HG03159 (cell line): ENCODE results near the gene XPNPEP2.

Experiments
- ATAC-seq: cut with Tn5 transposase; IDR thresholded peaks from one replicate; pipeline ENCODE4 v1.9.1; 2021; ENCODE audit warnings: mild to moderate bottlenecking, moderate library complexity; ENCODE audit not compliant: unreplicated experiment

Gene XPNPEP2

DNA sequence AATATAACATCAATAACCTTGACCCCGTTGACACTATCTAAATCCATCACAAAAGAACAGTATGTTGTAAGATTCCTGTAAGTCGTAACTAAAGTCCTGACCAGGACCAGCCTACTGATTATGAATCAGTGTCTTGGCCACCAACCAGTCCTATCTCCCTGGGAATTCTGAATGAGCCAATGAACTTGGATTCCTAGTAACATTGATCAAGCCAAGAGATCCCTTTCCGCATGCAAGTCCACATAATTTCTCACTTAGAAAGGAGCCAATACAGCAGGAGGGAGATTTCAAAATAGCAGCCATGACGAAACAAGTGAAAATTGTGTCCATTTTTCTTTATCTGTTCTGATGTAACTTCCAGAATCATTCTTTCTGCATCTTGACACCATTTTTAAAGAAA lies 9.5 kb downstream of the XPNPEP2 start:
- no peak for ATAC-seq

DNA sequence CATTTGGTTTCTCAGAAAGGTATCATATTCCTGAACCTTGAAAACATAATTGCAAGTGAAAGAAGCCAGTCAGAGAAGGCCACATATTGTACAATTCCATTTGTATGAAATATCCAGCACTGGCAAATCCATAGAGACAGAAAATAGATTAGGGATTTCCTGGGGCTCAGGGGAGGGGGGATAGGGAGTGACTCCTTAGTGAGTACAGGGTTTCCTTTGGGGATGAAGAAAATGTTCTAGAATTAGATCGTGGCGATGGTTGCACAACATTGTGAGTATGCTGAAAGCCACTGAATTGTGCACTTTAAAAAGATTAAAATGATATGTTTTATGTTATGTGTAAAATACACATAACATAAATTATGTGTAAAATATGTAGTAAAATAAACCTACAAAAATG lies 10.3 kb downstream of the XPNPEP2 start:
- ATAC-seq: no peak

DNA sequence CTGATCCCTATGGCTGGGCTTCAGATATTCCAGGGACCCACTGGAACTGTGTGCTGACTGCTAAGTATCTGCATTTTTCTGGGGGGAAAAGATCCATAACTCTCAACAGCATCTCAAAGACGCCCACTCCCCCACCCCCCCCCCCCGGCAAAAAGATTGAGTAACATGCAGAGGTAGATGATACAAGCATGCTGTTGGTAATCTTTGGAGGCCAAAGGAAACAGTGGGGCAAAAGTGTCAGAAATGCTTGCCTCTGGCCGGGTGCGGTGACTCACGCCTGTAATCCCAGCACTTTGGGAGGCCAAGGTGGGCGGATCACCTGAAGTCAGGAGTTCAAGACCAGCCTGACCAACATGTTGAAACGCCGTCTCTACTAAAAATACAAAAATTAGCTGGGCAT lies 12.2 kb downstream of the XPNPEP2 start:
- ATAC-seq: no peak

DNA sequence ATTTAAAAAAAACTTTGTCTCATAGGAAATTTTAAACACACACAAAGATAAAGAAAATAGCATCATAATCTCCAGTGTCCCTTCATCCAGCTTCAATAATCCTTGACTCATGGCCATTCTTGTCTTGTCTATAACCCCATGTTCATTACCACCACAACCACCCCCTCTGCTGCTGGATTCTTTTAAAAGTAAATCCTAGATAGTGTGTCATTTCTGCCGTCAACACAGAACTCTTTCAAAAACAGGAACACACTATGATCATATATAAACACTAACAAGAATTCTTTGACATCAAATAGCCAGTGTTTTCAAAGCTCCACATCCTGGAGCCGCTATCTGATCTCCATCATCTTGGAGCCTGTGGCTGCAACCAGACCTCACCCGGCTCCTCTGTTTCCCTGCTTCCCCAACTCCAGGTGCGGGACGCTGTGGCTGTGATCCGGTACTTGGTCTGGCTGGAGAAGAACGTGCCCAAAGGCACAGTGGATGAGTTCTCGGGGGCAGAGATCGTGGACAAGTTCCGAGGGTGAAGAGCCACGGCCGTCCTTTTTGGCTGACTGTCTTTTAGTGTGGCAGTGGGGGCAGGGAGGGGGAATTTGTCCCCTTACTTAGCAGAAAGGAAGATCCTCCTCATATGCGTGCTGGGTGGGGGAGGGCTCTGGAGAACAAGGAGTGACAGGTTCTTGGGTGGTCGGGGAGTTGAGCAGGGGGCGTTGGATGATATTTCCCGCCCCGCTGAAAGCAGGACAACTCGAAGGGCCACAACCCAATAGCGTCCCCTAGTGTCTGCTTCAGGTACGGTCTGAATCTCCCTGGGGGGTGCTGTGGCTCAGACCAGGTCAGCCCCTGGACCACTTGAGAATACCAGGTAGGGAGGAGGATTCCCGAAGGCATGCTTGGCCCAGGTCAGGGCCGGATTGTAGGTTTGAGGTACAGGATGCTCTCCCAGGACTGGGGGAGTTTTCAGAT lies 15.6 kb downstream of the XPNPEP2 start:
- no peak for ATAC-seq

DNA sequence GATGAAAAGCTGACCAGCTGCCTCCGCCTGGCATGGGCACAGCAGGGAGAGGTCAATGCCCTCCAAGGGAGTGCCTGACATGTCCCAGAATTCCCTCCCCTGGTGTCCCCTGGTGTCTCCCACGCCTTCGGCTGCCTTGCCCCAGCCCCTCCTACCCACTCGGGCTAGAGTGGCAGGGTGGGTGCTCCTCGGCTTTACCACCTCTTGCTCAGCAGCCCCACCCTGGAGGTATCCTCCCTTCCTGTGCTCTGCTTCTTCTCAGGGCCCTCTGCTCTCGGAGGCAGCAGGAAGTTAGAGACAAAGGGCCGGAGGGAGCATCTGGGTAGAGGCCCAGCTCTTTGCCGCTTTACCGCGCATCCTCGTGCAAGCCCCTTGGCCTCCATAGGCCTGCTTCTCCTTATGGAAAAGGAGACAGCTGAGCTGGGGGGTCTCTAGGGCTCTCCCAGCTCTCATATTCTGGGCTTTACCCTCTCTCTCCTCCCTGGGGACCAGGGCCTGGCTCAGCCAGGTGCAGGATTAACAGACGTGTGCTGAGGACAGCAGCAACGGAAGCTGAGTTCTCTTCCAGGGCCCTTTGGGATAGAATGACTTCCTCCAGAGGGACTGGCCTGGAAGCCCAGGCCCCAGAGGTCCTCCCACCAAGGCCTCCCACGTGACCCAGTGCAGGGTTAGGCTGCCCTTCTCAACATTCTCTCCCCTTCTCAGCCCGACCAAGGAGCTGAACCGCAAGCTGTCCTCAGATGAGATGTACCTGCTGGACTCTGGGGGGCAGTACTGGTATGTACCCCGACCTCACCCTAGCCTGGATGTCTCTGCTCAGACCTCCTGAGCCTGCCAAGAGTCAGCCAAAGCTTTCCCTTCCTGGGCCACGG lies 17.2 kb downstream of the XPNPEP2 start:
- ATAC-seq: no peak

DNA sequence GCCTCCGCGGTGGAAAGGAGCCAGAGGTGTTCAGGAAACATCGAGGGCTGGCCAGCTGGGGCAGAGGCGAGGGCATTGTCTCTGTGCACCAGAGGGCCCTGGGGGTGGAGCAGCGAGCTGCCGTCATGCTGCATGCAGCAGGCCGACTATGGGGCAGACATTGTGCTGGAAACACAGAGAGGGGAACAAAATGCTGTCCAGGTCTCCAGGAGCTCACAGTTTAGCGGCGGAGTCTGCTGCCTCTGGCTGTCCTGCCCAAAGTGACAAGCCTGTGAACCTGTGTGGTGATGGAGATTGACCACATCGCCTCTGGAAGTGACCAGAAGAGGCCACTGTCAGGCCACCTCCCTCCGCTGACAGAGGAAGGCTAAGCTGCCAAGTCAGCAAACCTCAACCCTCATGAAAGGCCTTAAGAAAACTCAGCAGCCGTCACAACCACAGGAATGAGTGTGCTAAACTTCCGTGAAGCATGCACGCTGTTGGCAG lies 20.8 kb downstream of the XPNPEP2 start:
- ATAC-seq: no peak

DNA sequence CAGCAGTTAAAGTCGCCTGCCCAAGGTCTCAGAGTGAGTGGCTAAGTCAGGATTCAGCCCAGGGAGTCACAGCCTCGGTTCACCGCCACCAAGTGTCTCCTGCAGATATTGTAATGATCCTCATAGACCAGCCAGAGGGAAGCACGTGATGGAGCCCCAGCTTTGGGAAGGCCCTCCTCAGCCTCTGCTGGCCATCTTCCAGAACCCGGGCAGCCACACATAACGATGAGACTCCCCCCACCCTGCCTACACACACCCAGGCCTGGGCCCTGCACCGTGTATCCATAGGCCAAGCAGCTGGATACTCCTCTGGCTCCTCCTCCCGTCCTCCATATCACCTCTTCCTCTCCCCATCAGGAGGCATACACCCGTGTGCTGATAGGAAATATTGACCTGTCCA lies 21.4 kb downstream of the XPNPEP2 start:
- no peak for ATAC-seq

DNA sequence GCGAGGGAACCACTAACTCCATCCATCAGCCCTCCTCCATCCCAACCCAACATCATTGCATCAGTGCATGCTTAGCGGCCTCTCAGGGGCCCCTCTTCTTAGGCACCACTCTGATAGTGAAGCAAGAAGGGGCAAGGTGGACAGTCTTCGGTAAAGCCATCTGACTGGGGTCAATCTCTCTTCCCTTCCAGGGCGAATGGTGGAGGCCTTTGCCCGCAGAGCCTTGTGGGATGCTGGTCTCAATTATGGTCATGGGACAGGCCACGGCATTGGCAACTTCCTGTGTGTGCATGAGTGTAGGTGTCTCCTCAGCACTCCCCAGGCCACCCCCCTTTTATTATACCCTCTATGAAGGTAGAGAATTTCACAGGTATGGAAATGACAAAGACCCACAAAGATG lies 22.2 kb downstream of the XPNPEP2 start:
- ATAC-seq: no peak

DNA sequence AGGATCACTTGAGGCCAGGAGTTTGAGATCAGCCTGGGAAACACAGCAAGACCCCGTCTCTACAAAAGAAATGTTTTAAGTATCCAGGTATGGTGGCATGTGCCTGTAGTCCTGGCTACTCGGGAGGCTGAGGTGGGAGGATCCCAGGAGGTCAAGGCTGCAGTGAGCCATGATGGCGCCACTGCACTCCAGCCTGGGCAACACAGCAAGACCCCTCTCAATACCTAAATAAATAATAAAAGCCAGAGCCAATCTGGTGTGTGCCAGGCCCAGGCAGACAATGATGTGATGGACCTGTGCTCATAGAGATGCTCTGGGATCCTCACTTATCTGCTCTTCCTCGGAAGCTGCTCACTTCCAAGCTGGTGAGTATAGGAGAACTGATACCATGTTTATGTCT lies 22.8 kb downstream of the XPNPEP2 start:
- no peak for ATAC-seq

DNA sequence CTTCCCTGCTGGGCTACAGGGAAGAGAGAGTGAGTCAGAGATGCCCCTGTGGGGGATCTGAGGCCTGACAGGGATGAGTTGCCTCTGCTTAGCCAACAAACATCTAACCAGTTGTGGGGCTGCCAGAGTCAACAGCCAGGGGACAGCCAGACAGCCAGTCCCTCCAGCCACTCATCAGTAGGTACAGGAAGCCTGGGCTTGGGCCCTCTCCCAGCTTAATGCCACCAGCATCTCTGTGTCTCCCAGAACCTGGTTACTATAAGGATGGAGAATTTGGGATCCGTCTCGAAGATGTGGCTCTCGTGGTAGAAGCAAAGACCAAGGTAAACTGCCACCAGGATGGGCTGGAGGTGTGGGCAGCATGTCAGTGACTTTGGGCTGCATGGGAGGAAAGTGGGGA lies 23.7 kb downstream of the XPNPEP2 start:
- no peak for ATAC-seq

DNA sequence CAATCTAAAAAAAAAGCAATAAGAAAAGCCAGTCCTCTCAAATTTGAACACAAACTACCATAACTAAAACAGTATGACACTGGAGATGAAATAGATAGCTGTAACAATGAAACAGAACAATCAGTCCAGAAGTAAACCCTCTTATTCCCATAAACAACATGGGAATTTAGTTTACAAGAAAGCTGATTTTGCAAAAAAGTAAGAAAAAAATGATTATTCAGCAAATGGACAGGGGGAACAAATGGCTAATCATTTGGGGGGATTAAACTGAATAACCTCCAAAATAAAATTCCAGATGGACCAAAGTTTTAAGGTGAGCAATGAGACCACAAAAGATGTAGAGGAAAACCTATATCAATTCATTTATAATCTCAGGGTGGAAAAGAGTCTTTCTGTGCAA lies 24.9 kb downstream of the XPNPEP2 start:
- ATAC-seq: no peak

DNA sequence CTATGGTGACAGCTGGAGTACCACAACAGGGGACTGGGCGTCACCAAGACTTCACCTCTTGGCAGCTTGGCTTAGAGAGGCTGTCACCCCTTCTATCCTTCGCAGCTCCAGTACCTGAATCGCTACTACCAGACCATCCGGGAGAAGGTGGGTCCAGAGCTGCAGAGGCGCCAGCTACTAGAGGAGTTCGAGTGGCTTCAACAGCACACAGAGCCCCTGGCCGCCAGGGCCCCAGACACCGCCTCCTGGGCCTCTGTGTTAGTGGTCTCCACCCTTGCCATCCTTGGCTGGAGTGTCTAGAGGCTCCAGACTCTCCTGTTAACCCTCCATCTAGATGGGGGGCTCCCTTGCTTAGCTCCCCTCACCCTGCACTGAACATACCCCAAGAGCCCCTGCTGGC lies 29.4 kb downstream of the XPNPEP2 start:
- ATAC-seq: no peak

DNA sequence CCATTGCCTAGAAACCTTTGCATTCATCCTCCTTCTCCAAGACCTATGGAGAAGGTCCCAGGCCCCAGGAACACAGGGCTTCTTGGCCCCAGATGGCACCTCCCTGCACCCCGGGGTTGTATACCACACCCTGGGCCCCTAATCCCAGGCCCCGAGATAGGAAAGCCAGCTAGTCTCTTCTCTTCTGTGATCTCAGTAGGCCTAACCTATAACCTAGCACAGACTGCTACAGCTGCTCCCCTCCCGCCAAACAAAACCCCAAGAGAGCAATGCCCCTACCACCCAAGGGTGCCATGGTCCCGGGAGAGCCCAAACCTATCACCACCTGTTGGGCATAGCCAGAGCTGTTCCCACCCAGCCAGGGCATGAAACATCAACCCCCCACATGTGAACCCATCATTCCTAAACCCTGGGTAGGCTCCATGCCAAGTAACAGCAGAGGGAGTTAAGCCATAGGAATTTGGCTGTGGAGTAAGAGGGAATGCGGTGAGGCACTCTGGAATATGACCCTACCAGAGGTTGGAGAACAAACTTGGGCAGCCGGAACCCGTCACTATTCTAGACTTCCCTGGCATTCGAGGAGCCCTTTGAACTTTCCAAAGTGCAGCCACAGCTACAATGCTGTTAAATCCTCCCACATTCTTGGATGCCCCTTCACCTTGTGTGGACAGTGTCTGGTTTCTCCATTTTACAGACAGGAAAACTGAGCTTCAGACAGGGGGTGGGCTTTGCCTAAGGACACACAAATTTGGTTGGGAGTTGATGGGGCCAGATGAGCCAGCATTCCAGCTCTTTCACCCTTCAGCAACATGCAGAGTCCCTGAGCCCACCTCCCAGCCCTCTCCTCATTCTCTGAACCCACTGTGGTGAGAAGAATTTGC lies 30.0 kb downstream of the XPNPEP2 start:
- no peak for ATAC-seq

DNA sequence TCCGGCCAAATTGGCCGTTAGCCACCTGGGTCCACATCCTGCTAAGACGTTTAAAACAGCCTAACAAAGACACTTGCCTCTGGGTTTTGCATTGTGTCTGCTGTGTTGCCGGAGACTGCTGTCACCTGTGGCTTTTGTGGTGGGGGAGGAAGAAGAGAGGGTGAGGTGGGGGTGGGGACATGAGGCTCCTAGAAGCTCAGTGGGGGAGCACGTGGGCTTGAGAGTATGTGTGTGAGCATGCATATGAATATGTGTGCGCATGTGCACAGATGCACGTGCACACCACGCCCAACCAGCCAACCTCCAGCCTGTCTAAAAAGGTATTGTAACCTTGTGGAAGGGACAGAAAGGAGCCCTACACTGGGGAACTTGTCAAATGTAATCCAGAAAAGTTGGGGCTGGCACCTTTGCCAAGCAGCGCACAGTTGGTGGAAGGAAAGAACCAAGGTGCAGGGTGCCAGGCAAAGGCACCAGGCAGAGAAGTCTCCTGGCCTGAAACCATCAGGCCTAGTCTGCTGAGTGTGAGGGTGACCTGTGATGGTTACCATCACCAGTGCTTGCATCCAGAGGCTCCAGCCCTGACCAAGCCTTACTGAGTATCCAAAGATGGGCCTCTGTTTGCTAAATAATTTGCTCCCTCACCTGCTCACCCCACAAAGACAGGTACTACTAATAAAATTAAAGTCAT lies 30.8 kb downstream of the XPNPEP2 start:
- ATAC-seq: peak; percentile 40

DNA sequence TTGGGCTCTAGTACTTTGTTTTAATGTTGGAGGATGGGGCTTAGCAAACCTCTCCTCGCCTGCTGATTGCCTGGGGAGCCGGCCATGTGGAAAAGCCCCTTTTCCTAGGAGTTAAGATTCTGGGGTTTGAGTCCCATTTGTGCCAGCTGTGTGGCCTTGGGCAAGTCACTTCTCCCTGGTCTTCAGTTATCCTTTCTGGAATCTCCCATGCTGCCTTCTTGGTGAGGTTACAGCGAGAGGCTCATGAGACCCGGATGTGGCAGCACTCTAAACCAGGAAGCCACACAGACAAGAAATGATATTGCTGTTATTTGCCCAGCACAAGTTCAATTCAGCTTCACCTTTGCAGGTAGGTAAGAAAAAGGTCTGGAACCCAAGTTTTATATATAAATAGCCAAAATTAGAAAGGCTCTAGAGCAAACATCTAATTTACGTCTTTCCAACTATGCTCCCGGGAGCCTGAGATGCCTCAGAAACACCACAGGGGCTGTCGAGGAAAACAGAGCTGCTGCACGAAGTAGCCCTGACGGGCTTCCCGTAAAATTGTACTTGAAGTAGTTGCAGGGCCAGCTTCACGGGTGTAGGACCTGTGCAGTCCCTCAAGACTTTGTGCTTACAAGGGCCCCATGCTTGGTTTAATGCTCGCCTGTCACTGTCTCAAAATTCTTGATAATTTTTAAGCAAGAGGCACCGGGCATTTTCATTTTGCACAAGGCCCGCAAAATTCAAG lies 32.7 kb downstream of the XPNPEP2 start:
- no peak for ATAC-seq

DNA sequence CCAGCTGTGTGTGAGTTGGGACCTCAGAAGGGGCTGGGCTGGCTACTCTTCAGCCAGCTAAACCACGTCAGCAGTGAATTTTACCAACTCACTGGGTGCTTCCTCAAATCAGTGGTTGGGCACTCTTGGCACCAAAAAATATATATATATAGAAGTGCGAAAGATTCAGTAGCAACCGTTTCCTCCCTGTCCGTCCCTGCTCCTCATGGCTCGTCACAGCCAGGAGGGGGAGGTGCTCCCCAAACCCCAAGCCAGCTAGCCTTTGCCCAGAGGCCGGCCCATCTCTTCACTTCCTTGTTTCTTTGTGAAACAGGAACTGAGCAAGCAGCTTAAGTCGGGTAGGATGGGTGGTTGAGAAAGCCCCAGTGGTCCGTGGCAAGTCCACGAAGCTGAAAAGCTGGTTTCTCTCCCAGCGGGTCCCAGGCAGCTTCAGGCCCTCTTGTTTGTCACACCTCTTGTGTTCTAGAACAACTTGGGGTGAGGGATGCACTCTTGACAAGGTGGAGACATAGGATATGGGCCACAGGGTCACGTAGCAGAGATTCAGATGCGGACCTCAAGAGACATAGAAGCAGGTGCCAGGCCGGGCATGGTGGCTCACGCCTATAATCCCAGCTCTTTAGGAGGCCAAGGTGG lies 34.1 kb downstream of the XPNPEP2 start:
- peak; percentile 72 for ATAC-seq

DNA sequence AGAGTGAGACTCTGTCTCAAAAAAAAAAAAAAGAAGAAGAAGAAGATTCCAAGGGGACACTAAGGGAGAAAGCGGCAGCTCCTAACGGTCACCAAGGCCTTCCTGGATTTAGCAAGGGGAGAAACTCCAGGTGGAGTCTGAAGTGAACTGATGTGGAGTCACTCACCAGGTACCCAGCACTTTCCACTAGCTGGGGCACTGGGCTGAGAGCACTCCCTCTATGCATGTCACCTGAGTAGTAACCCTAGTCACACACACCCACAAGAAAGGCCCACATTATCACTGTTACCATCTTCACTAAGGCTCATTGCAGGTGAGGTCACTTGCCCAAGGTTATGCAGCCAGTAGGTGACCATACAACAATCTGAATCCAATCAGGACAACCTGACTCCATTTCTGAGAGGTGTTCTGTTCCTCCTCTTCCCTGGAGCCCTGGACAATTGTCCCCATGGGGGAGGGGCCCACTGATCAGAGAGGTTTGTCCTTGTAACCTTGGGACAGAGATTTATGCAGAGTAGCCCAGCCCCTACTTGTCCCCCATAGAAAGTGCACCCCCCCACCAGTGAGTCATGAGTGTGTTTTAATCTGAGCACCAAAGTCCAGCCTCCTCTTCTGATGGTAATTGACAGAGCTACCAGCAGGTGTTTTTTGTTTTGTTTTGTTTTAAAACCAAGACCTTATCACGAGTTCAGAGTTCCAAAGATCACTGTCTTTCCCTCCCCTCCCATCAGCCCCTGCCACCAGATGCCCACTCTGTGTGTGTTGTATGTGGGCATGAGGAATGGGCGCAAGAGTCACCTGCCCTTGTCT lies 35.1 kb downstream of the XPNPEP2 start:
- ATAC-seq: no peak
